Activated T-cell treated with anti-CD3 and anti-CD28 coated beads, Interleukin-2, amount 50 U/mL, for 72 hours (primary cell): Measurements from ENCODE around the gene HELZ. TPM values are rescaled to one million over a fixed set of nuclear protein-coding genes. Genes with fewer than 3 reads are reported as not detected.

Experiments
- ATAC-seq, 2 donors: fragments of 150-1000 bp; cut with Tn5 transposase; replicated peaks in 1 of 2; 2 replicates each; pipeline ENCODE4 v1.10.0; 2021; ENCODE audit warnings: moderate library complexity in 2 of 2, mild to moderate bottlenecking in 1 of 2
- DNase-seq, 2 donors: peaks; one replicate each; pipeline ENCODE4 v3.0.0; 2021 to 2022; ENCODE audit warnings: mixed read lengths in 1 of 2
- H3K27ac Mint-ChIP-seq: one replicate; pipeline ENCODE4 v1.8.0; 2022; ENCODE audit warnings: mild to moderate bottlenecking, moderate library complexity, mixed read lengths
- H3K27me3 Mint-ChIP-seq: one replicate; pipeline ENCODE4 v1.8.0; 2022; ENCODE audit warnings: low read depth, mixed read lengths
- H3K36me3 Mint-ChIP-seq, 2 donors: one replicate each; pipeline ENCODE4 v1.8.0; 2022; ENCODE audit warnings: mixed read lengths in 2 of 2, mild to moderate bottlenecking in 1 of 2; ENCODE audit not compliant: insufficient read depth in 2 of 2
- H3K4me1 Mint-ChIP-seq: one replicate; pipeline ENCODE4 v1.8.0; 2022; ENCODE audit warnings: low read depth, mixed read lengths
- H3K4me3 Mint-ChIP-seq, 2 donors: one replicate each; pipeline ENCODE4 v1.8.0; 2022; ENCODE audit warnings: mild to moderate bottlenecking in 2 of 2, mixed read lengths in 2 of 2, moderate library complexity in 2 of 2
- H3K9me3 Mint-ChIP-seq, 2 donors: one replicate each; pipeline ENCODE4 v1.8.0; 2022; ENCODE audit warnings: mixed read lengths in 2 of 2
- total RNA-seq, 2 donors: library from RNA; stranded (reverse); gene quantifications; one replicate each; pipeline ENCODE4 v1.2.3, GENCODE V29; 2022

Gene HELZ
- total RNA-seq, 2 donors from 2014 or later = 51.3 to 52.0 TPM

DNA sequence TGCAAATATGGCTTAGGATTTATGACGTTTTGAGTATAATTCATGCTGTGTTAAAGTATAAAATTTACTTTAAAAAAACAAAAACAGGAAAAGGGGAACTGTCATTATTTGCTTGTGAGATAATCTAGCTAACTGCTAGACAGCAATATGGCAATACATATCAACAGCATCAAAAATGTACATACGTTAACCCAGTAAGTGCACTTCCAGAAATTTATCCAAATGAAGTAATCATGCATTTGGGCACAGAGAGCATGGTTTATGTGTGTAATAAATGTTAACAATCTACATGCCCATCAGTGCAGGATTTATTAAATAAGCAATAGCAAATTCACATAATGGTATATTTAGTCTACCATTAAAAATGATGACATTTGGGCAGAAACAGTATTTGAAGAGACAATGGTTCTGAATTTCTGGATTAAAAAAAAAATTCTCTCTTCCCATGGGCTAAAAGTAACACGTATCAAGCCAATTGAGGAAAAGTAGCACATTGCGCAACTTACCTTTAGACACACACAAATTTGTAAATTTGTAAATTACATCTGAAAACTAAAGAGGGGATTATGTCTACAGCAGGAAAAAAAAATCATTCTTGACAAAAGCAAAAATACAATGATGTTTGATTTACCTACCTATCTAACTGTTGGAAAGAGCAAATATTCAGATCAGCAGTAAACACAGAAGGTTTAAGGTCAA lies 120.4 kb downstream of the HELZ start:
- no peak for DNase-seq
- Mint-ChIP-seq H3K27me3 (no peaks in the 10 kb centered on the region), H3K9me3 (no peaks in the 10 kb centered on the region), H3K36me3 (peaks cover 4 to 19% of the 10 kb centered on the region in 2 donors), H3K4me3 (no peak overlapping the region), H3K4me1 (peaks cover 5% of the 10 kb centered on the region), H3K27ac (peak overlapping the region; percentile 35)
- ATAC-seq = no peak

DNA sequence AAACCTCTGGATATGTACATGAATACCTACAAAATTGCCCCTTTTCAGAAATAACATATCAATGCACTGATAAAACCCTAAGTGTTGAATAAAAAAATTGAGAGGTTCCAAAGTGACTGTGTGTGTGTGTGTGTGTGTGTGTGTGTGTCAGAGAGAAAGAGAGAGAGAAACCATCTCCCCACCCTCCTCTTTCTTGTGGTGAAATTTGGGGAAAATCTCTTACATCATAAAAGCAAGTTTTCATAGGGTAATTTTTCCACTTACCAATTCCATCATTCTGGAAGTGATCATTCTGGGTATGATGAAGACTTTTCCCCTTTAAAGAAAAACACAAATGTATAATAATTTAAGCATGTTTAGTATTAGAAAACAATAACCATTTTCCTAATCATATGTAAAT lies 121.3 kb downstream of the HELZ start:
- Mint-ChIP-seq H3K27me3 (no peaks in the 10 kb centered on the region), H3K4me1 (peaks cover 5% of the 10 kb centered on the region), H3K4me3 (no peak overlapping the region), H3K9me3 (no peaks in the 10 kb centered on the region), H3K27ac (peak overlapping the region; percentile 50), H3K36me3 (peaks cover 6 to 23% of the 10 kb centered on the region in 2 donors)
- ATAC-seq (no peak), DNase-seq (no peak)

DNA sequence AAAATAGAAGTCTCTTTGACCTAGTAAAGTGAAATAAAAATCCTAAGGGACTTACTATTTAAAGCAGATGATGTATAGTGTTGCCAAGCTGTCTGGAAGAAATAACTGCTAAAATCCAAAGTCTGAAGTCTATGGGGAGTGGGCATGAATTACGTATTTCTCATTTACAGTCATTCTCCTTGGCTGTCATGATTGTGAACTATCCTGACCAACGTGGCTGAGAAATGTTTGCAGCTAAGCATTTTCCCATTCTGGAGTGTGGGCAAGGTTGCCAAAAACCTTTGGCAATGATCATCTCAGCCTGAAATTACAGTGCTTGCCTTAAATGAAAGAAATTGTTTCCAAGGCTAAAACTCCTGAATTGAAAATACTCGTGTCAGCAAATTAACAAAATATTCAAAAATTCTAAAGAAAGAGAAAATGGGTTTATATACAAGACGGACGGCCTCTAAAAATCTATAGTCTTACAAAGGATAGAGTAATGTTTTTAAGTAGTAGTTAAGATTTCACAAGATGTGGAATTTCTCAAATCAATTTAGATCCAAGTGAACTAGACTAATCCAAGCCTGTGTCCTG lies 123.6 kb downstream of the HELZ start:
- Mint-ChIP-seq H3K4me3 (no peak overlapping the region), H3K4me1 (peaks cover 2% of the 10 kb centered on the region), H3K27me3 (no peaks in the 10 kb centered on the region), H3K27ac (no peak overlapping the region), H3K36me3 (peaks cover 11 to 39% of the 10 kb centered on the region in 2 donors), H3K9me3 (peaks cover 1 to 2% of the 10 kb centered on the region in 2 donors)
- DNase-seq (no peak), ATAC-seq (no peak)

DNA sequence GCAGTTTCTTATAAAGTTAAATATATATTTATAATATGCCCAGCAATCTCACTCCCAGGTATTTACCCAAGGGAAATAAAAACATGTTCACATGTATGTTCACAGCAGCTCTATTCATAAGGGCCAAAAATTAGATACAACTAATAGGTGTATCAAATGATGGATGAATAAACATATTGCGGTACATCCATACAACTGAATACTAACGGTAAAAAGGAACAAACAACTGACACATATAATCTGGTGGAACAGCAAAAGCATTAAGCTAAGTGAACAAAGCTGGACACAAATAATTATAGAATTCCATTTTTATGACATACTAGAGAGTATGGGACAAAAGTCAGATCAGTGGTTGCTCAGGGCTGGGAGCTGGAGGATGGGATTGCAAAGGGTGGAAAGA lies 125.9 kb downstream of the HELZ start:
- Mint-ChIP-seq H3K36me3 (peaks cover 14 to 55% of the 10 kb centered on the region in 2 donors), H3K27me3 (no peaks in the 10 kb centered on the region), H3K4me3 (no peak overlapping the region), H3K9me3 (peaks cover 3 to 5% of the 10 kb centered on the region in 2 donors), H3K4me1 (peaks cover 11% of the 10 kb centered on the region), H3K27ac (no peak overlapping the region)
- no peak for DNase-seq
- ATAC-seq = no peak

DNA sequence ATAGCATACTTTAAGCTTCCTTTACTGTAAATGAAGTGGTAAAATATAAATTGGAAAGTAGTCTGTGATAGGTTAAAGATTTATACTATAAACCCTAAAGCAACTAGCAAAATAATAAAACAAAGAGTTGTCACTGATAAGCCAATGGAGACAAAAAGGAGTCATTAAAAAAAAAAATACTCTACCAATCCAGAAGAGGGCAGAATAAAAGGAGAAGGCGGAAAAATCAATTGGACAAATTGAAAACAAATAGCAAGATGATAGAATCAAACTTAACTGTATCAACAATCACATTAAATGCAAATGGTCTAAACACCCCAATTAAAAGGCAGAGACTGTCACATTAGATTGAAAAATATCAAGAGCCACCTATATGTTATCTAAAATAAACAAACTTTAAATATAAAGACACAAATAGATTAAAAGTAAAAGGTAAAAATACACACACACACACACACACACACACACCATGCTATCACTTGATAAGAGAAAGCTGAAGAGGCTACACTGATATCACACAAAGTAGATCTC lies 128.9 kb downstream of the HELZ start:
- no peak for ATAC-seq
- Mint-ChIP-seq H3K27me3 (no peaks in the 10 kb centered on the region), H3K4me3 (no peak overlapping the region), H3K9me3 (peaks cover 3 to 5% of the 10 kb centered on the region in 2 donors), H3K36me3 (peaks cover 19 to 62% of the 10 kb centered on the region in 2 donors), H3K4me1 (peaks cover 11% of the 10 kb centered on the region), H3K27ac (no peak overlapping the region)
- no peak for DNase-seq

DNA sequence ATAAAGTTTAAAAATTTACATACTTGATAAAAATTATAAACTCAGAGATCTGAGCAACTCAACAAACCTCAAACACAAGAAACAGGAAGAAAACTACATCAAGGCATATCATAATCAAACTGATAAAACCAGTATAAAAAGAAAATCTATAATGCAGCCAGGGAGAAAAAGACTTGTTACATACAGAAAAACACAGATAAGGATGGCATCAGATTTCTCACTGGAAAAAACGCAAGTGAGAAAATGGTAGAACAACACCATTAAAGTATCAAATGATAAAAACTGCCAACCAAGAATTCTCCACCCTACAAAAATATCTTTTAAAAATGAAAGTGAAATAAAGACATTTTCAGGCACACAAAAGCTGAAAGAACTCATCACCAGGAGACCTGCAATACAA lies 129.6 kb downstream of the HELZ start:
- H3K27ac Mint-ChIP-seq = no peak overlapping the region
- H3K27me3 Mint-ChIP-seq = no peaks in the 10 kb centered on the region
- peaks cover 21 to 59% of the 10 kb centered on the region in 2 donors for H3K36me3 Mint-ChIP-seq

DNA sequence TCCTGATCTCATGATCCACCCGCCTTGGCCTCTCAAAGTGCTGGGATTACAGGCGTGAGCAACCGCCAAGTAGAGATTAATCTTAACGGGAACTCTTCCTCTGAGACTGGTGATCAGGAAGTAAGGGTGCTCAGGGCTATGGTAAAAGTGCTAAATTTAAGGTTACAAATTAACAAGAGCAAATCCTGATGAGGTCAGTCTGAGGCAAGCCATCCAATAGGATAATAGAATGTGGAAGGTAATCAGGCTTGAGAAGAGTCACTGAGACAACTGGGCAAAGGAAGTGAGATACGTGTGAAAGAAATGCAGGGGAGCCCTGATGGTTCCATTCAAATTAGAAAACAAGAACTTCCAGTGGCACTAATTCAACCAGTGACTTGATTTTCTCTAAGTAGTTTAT lies 131.5 kb downstream of the HELZ start:
- DNase-seq (no peak), ATAC-seq (no peak)
- H3K27ac Mint-ChIP-seq = no peak overlapping the region
- no peaks in the 10 kb centered on the region for H3K27me3 Mint-ChIP-seq
- H3K4me3 Mint-ChIP-seq = no peak overlapping the region
- peaks cover 15 to 54% of the 10 kb centered on the region in 2 donors for H3K36me3 Mint-ChIP-seq
- peaks cover 11% of the 10 kb centered on the region for H3K4me1 Mint-ChIP-seq
- H3K9me3 Mint-ChIP-seq = peaks cover 3 to 5% of the 10 kb centered on the region in 2 donors

More for the DNA sequence above, 129.6 kb downstream of the HELZ start:
- DNase-seq (no peak), ATAC-seq (no peak)
- peaks cover 3 to 5% of the 10 kb centered on the region in 2 donors for H3K9me3 Mint-ChIP-seq
- peaks cover 11% of the 10 kb centered on the region for H3K4me1 Mint-ChIP-seq
- H3K4me3 Mint-ChIP-seq = no peak overlapping the region

DNA sequence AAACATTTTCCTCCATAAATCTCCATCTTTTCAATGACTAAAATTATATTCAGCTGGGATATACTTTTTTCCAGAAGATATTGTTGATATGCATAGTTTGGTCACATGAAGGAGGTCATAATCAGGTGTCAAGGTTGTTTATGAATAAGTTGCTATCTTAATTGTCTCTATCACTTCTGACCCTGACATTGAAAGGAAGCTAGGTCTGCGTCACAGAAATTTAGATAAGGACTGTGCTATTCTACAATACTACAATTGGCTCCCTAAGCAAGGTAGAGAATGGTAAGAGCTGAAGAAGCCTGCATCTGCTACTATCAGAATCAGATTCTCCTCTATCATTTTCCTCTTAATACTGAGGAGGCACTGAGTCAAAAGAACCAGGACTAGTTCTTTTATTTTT lies 133.2 kb downstream of the HELZ start:
- Mint-ChIP-seq H3K27ac (no peak overlapping the region), H3K4me1 (peaks cover 11% of the 10 kb centered on the region), H3K4me3 (no peak overlapping the region)

DNA sequence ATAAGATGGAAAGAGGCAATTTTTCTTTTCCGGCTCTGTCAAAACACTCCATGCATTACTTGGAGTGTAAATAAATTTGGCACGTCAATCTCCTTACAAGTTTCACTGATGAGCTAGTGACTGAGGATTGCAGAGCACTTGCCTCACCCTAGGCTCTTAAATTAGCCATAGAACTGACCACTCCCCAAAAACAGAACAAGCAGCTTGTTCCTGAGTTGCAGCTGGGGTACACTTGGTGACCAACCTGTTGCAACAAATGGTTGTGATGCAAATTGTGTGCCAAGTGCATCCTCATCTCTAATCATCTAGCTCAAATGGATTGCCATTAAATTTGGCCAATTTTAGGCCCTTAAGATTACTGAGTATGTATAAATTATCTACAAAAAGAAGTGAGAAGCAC lies 133.7 kb downstream of the HELZ start:
- Mint-ChIP-seq H3K27me3 (no peaks in the 10 kb centered on the region), H3K4me1 (peaks cover 8% of the 10 kb centered on the region), H3K27ac (no peak overlapping the region), H3K9me3 (peaks cover under 1 to 3% of the 10 kb centered on the region in 2 donors), H3K4me3 (no peak overlapping the region), H3K36me3 (peaks cover 15 to 42% of the 10 kb centered on the region in 2 donors)
- ATAC-seq = no peak
- no peak for DNase-seq

More for the DNA sequence above, 133.2 kb downstream of the HELZ start:
- ATAC-seq (no peak), DNase-seq (no peak)
- peaks cover 2 to 5% of the 10 kb centered on the region in 2 donors for H3K9me3 Mint-ChIP-seq
- peaks cover 17 to 43% of the 10 kb centered on the region in 2 donors for H3K36me3 Mint-ChIP-seq
- H3K27me3 Mint-ChIP-seq = no peaks in the 10 kb centered on the region

DNA sequence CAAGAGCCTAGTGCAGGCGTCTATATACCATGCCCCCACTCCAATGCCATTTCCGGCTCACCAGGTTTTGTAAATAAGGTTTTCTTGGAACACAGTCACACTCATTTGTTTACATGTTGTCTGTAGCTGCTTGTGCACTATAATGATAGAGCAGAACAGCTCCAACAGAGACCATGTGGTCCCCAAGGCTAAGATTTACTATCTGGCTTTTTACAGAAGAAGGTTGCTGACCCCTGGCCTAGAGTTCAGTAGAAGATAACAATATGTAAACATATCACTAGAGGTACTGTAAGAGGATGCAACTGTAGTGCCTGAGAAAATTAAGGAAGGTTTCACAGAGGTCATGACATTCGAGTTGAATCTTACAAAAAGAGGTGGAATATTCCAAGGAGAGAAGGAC lies 134.4 kb downstream of the HELZ start:
- no peak overlapping the region for H3K27ac Mint-ChIP-seq
- no peak for DNase-seq
- H3K4me1 Mint-ChIP-seq = peaks cover 1% of the 10 kb centered on the region
- no peaks in the 10 kb centered on the region for H3K27me3 Mint-ChIP-seq
- peaks cover 15 to 36% of the 10 kb centered on the region in 2 donors for H3K36me3 Mint-ChIP-seq
- no peaks in the 10 kb centered on the region for H3K9me3 Mint-ChIP-seq
- no peak for ATAC-seq
- no peak overlapping the region for H3K4me3 Mint-ChIP-seq

DNA sequence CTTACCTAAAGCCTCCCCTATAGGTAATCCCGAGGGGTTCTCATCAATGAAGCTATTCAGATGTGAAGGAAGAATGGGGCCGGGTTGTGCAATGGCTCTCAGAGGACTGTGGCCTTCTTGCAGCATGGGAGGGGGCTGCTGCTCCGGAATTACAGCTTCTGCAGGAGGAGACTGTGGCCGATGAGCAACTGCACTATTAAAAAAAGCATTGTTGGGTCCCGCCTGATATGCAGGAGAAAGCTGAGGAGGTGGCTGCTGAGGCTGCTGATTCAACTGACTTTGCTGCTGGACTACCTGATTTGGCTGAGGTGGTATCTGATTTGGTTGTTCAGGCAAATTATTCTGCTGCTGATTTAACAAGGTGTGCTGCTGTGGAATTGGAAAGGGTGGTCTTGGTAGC lies 135.9 kb downstream of the HELZ start:
- Mint-ChIP-seq H3K27me3 (no peaks in the 10 kb centered on the region), H3K36me3 (peaks cover 13 to 35% of the 10 kb centered on the region in 2 donors), H3K4me1 (peaks cover 8% of the 10 kb centered on the region), H3K4me3 (no peak overlapping the region), H3K9me3 (no peaks in the 10 kb centered on the region), H3K27ac (no peak overlapping the region)
- DNase-seq (no peak), ATAC-seq (no peak)

DNA sequence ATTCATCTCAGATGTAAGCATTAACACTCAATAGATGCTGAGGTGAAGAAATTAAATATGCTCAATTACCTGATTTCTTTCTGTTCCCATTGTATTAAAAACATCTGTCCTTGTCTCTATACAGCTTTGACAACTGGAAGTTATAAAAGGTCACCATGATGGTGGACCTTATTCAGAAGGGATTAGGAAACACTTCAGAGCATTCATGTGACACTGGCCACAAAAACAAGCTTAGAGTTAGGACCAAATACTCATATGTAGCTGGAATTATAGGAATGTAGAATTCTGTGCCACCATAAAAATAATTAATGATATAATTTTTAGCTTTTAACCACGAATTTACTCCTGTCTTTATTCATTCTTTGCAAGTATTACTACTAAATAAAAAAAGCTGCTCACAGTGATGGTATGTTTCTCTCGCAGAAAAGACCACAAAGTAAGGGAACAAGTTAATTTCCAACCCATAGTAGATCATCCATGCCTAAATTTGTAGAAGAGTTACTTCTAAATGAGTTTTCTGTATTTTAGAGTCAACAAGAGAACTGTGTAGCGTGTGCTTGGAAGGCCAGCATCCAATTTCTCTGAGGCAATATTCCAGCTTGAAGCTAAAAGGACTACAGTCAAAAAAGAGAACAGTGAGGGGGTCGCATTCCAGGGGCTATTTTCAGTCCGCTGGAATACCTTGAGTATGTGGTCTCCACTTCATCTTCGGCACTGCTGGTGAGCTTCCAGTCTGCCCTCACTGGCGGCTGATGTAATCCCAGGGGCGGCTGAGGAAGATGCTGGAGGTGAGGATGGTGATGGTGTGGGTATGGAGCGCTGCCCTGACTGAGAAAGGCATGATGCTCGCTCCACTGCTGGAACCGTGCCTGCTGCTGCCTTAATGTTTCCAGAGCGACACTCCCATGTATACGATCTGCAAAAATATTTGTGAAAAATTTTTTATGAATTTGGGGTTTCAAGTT lies 136.9 kb downstream of the HELZ start:
- peaks cover 8% of the 10 kb centered on the region for H3K4me1 Mint-ChIP-seq
- H3K27me3 Mint-ChIP-seq = no peaks in the 10 kb centered on the region

DNA sequence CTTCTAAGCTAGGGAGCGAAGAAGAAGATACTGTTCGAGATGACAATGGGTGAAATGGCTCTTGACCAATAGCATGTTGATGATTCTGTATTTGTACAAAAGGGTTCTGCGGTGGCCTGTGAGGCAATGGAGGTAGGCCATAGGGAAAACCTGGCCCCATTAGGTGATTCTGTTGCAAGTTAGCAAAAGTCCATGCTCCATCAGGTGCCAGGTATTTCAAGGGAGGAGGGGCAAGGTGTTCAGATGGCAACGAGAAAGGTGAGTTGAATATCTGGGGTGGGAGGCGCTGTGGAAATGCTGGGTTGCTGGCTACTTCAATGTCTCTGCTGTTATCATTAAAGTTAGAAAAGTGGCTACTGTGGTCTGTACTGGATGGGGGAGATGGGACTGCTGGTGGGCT lies 137.8 kb downstream of the HELZ start:
- DNase-seq (no peak), ATAC-seq (no peak)
- Mint-ChIP-seq H3K4me1 (peaks cover 13% of the 10 kb centered on the region), H3K27ac (no peak overlapping the region), H3K4me3 (no peak overlapping the region), H3K27me3 (no peaks in the 10 kb centered on the region), H3K9me3 (no peaks in the 10 kb centered on the region), H3K36me3 (peaks cover 6 to 28% of the 10 kb centered on the region in 2 donors)

More for the DNA sequence above, 136.9 kb downstream of the HELZ start:
- no peak for ATAC-seq
- no peak overlapping the region for H3K4me3 Mint-ChIP-seq
- peaks cover 11 to 32% of the 10 kb centered on the region in 2 donors for H3K36me3 Mint-ChIP-seq
- no peak for DNase-seq
- H3K27ac Mint-ChIP-seq = no peak overlapping the region
- H3K9me3 Mint-ChIP-seq = no peaks in the 10 kb centered on the region
